ENCODE data around the gene KCNH2. TPM values are rescaled to one million over a fixed set of nuclear protein-coding genes. Genes with fewer than 3 reads are reported as not detected.

The KCNH2 gene
- total RNA-seq, 6 experiments from 2014 or later = not detected

DNA sequence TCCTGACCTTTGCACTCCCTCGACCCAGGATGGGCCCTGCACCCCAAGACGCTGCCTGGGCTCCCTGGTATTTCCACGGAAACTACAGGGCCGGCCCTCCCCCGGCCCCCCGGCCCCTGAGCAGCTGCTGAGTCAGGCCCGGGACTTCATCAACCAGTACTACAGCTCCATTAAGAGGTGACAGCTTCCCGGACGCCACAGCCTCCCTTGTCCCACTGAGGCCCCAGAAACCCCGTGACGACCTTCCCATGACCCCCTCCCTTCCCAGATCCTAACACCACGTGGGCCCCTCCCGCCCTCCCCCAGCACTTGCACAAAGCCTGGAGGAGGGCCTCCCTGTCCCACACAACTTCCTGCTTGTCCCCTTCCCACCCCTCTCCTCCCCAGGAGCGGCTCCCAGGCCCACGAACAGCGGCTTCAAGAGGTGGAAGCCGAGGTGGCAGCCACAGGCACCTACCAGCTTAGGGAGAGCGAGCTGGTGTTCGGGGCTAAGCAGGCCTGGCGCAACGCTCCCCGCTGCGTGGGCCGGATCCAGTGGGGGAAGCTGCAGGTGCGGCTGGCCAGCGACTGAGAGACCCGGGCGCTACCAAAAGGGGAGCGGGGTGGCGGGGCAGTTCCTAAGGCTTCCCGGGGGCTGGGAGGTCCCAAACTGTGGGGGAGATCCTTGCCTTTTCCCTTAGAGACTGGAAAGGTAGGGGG is 18.4 kb upstream of the KCNH2 start:
- no peak overlapping the region for H3K27ac Mint-ChIP-seq
- TF ChIP-seq, protein P1, sequence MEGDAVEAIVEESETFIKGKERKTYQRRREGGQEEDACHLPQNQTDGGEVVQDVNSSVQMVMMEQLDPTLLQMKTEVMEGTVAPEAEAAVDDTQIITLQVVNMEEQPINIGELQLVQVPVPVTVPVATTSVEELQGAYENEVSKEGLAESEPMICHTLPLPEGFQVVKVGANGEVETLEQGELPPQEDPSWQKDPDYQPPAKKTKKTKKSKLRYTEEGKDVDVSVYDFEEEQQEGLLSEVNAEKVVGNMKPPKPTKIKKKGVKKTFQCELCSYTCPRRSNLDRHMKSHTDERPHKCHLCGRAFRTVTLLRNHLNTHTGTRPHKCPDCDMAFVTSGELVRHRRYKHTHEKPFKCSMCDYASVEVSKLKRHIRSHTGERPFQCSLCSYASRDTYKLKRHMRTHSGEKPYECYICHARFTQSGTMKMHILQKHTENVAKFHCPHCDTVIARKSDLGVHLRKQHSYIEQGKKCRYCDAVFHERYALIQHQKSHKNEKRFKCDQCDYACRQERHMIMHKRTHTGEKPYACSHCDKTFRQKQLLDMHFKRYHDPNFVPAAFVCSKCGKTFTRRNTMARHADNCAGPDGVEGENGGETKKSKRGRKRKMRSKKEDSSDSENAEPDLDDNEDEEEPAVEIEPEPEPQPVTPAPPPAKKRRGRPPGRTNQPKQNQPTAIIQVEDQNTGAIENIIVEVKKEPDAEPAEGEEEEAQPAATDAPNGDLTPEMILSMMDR (IDR thresholded peaks at IDR 0.05) = no peak
- H3K4me3 Mint-ChIP-seq = no peak overlapping the region
- H3K27me3 Mint-ChIP-seq (ENCODE audit: insufficient read depth) = peaks cover 14% of the 10 kb centered on the region
- DNase-seq = no peak
- H3K9me3 Mint-ChIP-seq = peaks cover under 1% of the 10 kb centered on the region; the same call in 1 of the 2 replicates
- H3K4me1 Mint-ChIP-seq (ENCODE audit: low read depth) = no peaks in the 10 kb centered on the region
- H3K36me3 Mint-ChIP-seq (ENCODE audit: low read depth) = no peaks in the 10 kb centered on the region

DNA sequence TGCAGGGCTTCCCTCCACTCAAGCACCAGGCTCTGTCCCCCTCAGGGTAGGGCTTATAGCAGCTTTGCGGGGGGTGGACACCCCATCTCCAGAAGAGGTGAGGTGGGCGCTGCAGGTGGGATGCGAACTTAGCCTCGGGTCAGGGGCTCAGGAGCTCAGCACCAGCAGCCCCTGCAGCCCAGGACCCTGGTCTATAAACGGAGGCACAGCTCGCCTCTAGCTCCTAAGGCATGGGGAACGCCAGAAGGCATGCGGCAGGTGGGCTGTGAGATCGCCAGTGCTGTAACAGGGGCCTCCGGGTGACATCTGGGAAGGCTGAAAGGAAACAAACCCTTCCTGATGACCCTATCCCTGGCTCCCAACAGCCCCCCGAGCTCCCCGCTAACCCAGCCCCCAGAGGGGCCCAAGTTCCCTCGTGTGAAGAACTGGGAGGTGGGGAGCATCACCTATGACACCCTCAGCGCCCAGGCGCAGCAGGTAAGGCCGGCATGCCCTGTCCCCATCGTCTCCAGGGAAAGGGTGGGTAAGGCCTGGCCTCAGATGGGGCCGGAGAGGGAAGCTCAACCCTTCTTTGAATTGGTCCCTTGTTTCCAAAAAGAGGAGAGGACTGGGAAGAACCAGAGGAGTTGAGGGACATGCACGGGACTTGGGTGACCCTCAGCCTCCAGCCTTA is 16.9 kb upstream of the KCNH2 start:
- H3K4me3 Mint-ChIP-seq = no peak overlapping the region
- TF ChIP-seq, protein P1 (IDR thresholded peaks at IDR 0.05) = no peak
- H3K27ac Mint-ChIP-seq = no peak overlapping the region
- H3K36me3 Mint-ChIP-seq (ENCODE audit: low read depth) = peaks cover 15% of the 10 kb centered on the region
- H3K9me3 Mint-ChIP-seq = peaks cover 16% of the 10 kb centered on the region
- no peaks in the 10 kb centered on the region for H3K4me1 Mint-ChIP-seq (ENCODE audit: low read depth)
- H3K27me3 Mint-ChIP-seq (ENCODE audit: insufficient read depth) = peaks cover 14% of the 10 kb centered on the region
- no peak for DNase-seq

DNA sequence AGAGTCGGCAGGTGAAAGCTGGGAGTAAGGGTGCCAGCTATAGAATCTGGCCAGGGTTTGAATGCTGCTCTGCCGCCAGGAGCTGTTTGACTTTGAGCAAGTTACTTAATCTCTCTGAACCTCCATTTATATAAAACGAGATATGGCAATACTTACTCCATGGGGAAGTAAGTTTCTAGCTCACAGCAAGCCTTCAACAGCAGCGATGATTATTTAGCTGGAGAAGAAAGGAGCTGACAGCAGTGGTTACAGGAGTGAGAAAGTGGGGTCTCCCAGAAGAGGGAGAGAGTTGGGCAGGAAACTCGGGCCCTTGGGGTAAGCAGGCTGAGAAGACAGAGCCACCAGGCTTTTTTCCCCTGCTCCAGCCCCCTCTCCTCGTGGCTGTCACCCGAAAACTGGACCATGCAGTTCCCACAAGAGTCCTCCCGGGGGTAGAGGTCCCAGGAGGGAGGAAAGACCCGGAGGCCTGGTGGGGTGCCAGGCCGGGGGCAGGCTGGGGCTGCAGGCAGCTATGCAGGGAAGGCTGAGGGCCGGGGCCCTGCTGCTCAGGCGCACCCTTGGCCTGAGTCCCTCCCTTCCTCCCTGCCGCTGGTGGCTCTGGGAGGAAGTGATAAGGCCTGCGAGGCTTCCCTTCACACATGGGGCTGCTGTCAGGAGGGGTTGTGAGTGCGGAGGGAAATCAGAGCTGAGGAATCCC is 16.2 kb upstream of the KCNH2 start:
- peaks cover 18% of the 10 kb centered on the region for H3K27me3 Mint-ChIP-seq (ENCODE audit: insufficient read depth)
- H3K4me3 Mint-ChIP-seq = no peak overlapping the region
- peaks cover 18% of the 10 kb centered on the region for H3K36me3 Mint-ChIP-seq (ENCODE audit: low read depth)
- H3K27ac Mint-ChIP-seq = no peak overlapping the region
- TF ChIP-seq, protein P1 (IDR thresholded peaks at IDR 0.05) = no peak
- peaks cover 23% of the 10 kb centered on the region for H3K9me3 Mint-ChIP-seq
- no peak for DNase-seq
- H3K4me1 Mint-ChIP-seq (ENCODE audit: low read depth) = no peaks in the 10 kb centered on the region

DNA sequence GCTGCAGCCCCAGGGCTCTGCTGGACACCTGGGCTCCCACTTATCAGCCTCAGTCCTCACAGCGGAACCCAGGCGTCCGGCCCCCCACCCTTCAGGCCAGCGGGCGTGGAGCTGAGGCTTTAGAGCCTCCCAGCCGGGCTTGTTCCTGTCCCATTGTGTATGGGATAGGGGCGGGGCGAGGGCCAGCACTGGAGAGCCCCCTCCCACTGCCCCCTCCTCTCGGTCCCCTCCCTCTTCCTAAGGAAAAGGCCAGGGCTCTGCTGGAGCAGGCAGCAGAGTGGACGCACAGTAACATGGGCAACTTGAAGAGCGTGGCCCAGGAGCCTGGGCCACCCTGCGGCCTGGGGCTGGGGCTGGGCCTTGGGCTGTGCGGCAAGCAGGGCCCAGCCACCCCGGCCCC is 15.4 kb upstream of the KCNH2 start:
- Mint-ChIP-seq H3K9me3 (peaks cover 23% of the 10 kb centered on the region), H3K27ac (no peak overlapping the region), H3K4me3 (no peak overlapping the region), H3K36me3 (ENCODE audit: low read depth) (peaks cover 18% of the 10 kb centered on the region), H3K27me3 (ENCODE audit: insufficient read depth) (peaks cover 18% of the 10 kb centered on the region), H3K4me1 (ENCODE audit: low read depth) (peaks cover 3% of the 10 kb centered on the region; the same call in 1 of the 2 replicates)
- no peak for DNase-seq
- TF ChIP-seq, protein P1 (IDR thresholded peaks at IDR 0.05) = no peak

DNA sequence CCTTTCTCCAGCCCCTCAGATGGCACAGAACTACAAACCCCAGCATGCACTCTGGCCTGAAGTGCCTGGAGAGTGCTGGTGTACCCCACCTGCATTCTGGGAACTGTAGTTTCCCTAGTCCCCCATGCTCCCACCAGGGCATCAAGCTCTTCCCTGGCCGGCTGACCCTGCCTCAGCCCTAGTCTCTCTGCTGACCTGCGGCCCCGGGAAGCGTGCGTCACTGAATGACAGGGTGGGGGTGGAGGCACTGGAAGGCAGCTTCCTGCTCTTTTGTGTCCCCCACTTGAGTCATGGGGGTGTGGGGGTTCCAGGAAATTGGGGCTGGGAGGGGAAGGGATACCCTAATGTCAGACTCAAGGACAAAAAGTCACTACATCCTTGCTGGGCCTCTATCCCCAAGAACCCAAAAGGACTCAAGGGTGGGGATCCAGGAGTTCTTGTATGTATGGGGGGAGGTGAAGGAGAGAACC is 14.7 kb upstream of the KCNH2 start:
- peaks cover 18% of the 10 kb centered on the region for H3K27me3 Mint-ChIP-seq (ENCODE audit: insufficient read depth)
- H3K36me3 Mint-ChIP-seq (ENCODE audit: low read depth) = peaks cover 18% of the 10 kb centered on the region
- peaks cover 23% of the 10 kb centered on the region for H3K9me3 Mint-ChIP-seq
- peaks cover 7% of the 10 kb centered on the region; the same call in 1 of the 2 replicates for H3K4me1 Mint-ChIP-seq (ENCODE audit: low read depth)
- H3K27ac Mint-ChIP-seq = no peak overlapping the region
- no peak for DNase-seq
- TF ChIP-seq, protein P1 (IDR thresholded peaks at IDR 0.05) = no peak
- no peak overlapping the region for H3K4me3 Mint-ChIP-seq

Measured in HFFc6 (cell line).